Measurements from ENCODE around the gene BRAP. TPM values are rescaled to one million over a fixed set of nuclear protein-coding genes. Genes with fewer than 3 reads are reported as not detected.
"Not testable (repeated sequence)": the region's sequence is repeated elsewhere in the genome, so short reads cannot be mapped to it uniquely, and the experiment has no call there.

BRAP gene
- 16.7 TPM for total RNA-seq
- long read RNA-seq, full-length matches to known transcripts: 34 of 47 reads
- long read RNA-seq, partial matches to known transcripts: 4 of 47 reads
- long read RNA-seq, other reads (novel, unspliced or antisense): 9 of 47 reads

GRCh38 chr12:111685811-111686573 is at the start of gene BRAP, which contains the start of gene ACAD10:
BRAP (minus strand) TSS chr12:111685956; CDS start chr12:111685792, 164 bp downstream.
ACAD10 (plus strand) TSS chr12:111686053; CDS start chr12:111692710, 6,657 bp downstream.
- peaks cover 31% of the 10 kb centered on the region for H3K4me1 ChIP-seq
- peak; percentile 98 to 99 for ATAC-seq
- no peaks in the 10 kb centered on the region for H3K27me3 ChIP-seq (ENCODE audit: low read depth)
- no peak for TF ChIP-seq CTCF (IDR thresholded peaks at IDR 0.05)
- H3K4me3 ChIP-seq: peak within 1 kb of the TSS; percentile 94
- intact Hi-C loops (cut with DNase I): no loop called here
- H3K27ac ChIP-seq: peak within 1 kb of the TSS; percentile 90
- H3K9me3 ChIP-seq: no peaks in the 10 kb centered on the region
- DNase-seq: peak; percentile 95
- H3K36me3 ChIP-seq: peaks cover 24% of the 10 kb centered on the region

- intact Hi-C loops (cut with DNase I): no loop called here
- H3K36me3 ChIP-seq: peaks cover 77% of the 10 kb centered on the region
- H3K27me3 ChIP-seq (ENCODE audit: low read depth): no peaks in the 10 kb centered on the region
Measured at GRCh38 chr12:111733340-111733915, 47.7 kb upstream of the BRAP start.

GRCh38 chr12:111732786-111733185 is 47.0 kb upstream of the BRAP start:
- intact Hi-C loops (cut with DNase I): no loop called here
- ATAC-seq: no peak
- Histone ChIP-seq H3K9me3 (no peaks in the 10 kb centered on the region), H3K4me1 (no peaks in the 10 kb centered on the region), H3K4me3 (no peak overlapping the region), H3K27ac (no peak overlapping the region), H3K27me3 (ENCODE audit: low read depth) (no peaks in the 10 kb centered on the region), H3K36me3 (peaks cover 75% of the 10 kb centered on the region)
- TF ChIP-seq CTCF (IDR thresholded peaks at IDR 0.05): no peak
- no peak for DNase-seq

More at GRCh38 chr12:111733340-111733915, 47.7 kb upstream of the BRAP start:
- Histone ChIP-seq H3K4me3 (no peak overlapping the region), H3K9me3 (no peaks in the 10 kb centered on the region), H3K4me1 (no peaks in the 10 kb centered on the region), H3K27ac (no peak overlapping the region)
- TF ChIP-seq CTCF (IDR thresholded peaks at IDR 0.05): no peak
- DNase-seq (no peak), ATAC-seq (no peak)

- Histone ChIP-seq H3K4me1 (no peaks in the 10 kb centered on the region), H3K27ac (no peak overlapping the region), H3K36me3 (peaks cover 72% of the 10 kb centered on the region), H3K27me3 (ENCODE audit: low read depth) (no peaks in the 10 kb centered on the region), H3K9me3 (no peaks in the 10 kb centered on the region), H3K4me3 (no peak overlapping the region)
- ATAC-seq: no peak
- no peak for TF ChIP-seq CTCF (IDR thresholded peaks at IDR 0.05)
- intact Hi-C loops (cut with DNase I): no loop called here
- no peak for DNase-seq
Measured at GRCh38 chr12:111730420-111730819, 44.7 kb upstream of the BRAP start.

- Histone ChIP-seq H3K36me3 (peaks cover 67% of the 10 kb centered on the region), H3K4me3 (no peak overlapping the region), H3K27me3 (ENCODE audit: low read depth) (no peaks in the 10 kb centered on the region), H3K4me1 (no peaks in the 10 kb centered on the region), H3K9me3 (no peaks in the 10 kb centered on the region), H3K27ac (no peak overlapping the region)
- ATAC-seq (peak; percentile 64 to 83), DNase-seq (no peak)
- intact Hi-C loops (cut with DNase I): no loop called here
- TF ChIP-seq CTCF (IDR thresholded peaks at IDR 0.05): no peak
Measured at GRCh38 chr12:111728795-111729194, 43.0 kb upstream of the BRAP start.

- peaks cover 66% of the 10 kb centered on the region for H3K36me3 ChIP-seq
- H3K9me3 ChIP-seq; H3K4me1 ChIP-seq; H3K27me3 ChIP-seq (ENCODE audit: low read depth); H3K27ac ChIP-seq; DNase-seq; ATAC-seq; intact Hi-C loops (cut with DNase I); H3K4me3 ChIP-seq: not testable (repeated sequence)
Measured at GRCh38 chr12:111723646-111724360, 38.0 kb upstream of the BRAP start.

All from lower lobe of right lung (tissue), 2 donors.